Liver (tissue), 9 donors: ENCODE data around the gene FAM72B. TPM values are rescaled to one million over a fixed set of nuclear protein-coding genes. Genes with fewer than 3 reads are reported as not detected.
"Not testable (repeated sequence)": the region's sequence is repeated elsewhere in the genome, so short reads cannot be mapped to it uniquely, and the experiment has no call there.

Experiments used
- DNase-seq: peaks from one replicate; pipeline ENCODE4 v3.0.0-alpha.2; 2017; ENCODE audit warnings: low spot score
- H3K27ac ChIP-seq, 2 donors: one replicate each; pipeline ENCODE4 v1.7.0; 2013; ENCODE audit warnings: inconsistent platforms in 2 of 2, low read length in 2 of 2, control low read depth in 1 of 2, low read depth in 1 of 2, mild to moderate bottlenecking in 1 of 2
- H3K27me3 ChIP-seq, 4 donors: one replicate each; pipeline versions ENCODE4 v1.6.1 to v1.7.0; 2013; ENCODE audit warnings: low read length in 3 of 4, inconsistent platforms in 1 of 4, mild to moderate bottlenecking in 1 of 4, moderate library complexity in 1 of 4; ENCODE audit not compliant: control insufficient read depth in 4 of 4, insufficient read depth in 4 of 4
- H3K36me3 ChIP-seq, 4 donors: one replicate each; pipeline versions ENCODE4 v1.6.1 to v1.7.0; 2013; ENCODE audit warnings: low read length in 3 of 4, mild to moderate bottlenecking in 3 of 4, low read depth in 1 of 4, moderate library complexity in 1 of 4; ENCODE audit not compliant: control insufficient read depth in 4 of 4, insufficient read depth in 3 of 4
- H3K4me1 ChIP-seq, 4 donors: one replicate each; pipeline versions ENCODE4 v1.6.1 to v1.7.0; 2013; ENCODE audit warnings: low read length in 3 of 4, mild to moderate bottlenecking in 3 of 4, moderate library complexity in 1 of 4; ENCODE audit not compliant: control insufficient read depth in 4 of 4, insufficient read depth in 4 of 4
- H3K4me3 ChIP-seq, 3 donors: one replicate each; pipeline versions ENCODE4 v1.6.1 to v1.7.0; 2013; ENCODE audit warnings: low read length in 3 of 3, control low read depth in 1 of 3, low read depth in 1 of 3, mild to moderate bottlenecking in 1 of 3
- H3K9ac ChIP-seq, 2 donors: one replicate each; pipeline ENCODE4 v1.7.0; 2013; ENCODE audit warnings: low read length in 2 of 2, mild to moderate bottlenecking in 2 of 2, moderate library complexity in 2 of 2, control low read depth in 1 of 2, low read depth in 1 of 2
- H3K9me3 ChIP-seq, 4 donors: one replicate each; pipeline versions ENCODE4 v1.6.1 to v1.7.0; 2013; ENCODE audit warnings: low read length in 3 of 4; ENCODE audit not compliant: control insufficient read depth in 4 of 4
- EGR1 ChIP-seq, 2 donors: IDR thresholded peaks; 2 replicates each; pipeline ENCODE4 v1.6.1; 2016 to 2018; ENCODE audit warnings: antibody characterized with exemption in 2 of 2, low read depth in 2 of 2
- GABPA ChIP-seq, 2 donors: IDR thresholded peaks in 1 of 2; conservative IDR thresholded peaks in 1 of 2; 2 replicates each; pipeline ENCODE4 v1.6.1; 2016; ENCODE audit warnings: antibody characterized with exemption in 2 of 2, mild to moderate bottlenecking in 1 of 2, moderate library complexity in 1 of 2
- HNF4A ChIP-seq, 2 donors: conservative IDR thresholded peaks; 2 replicates each; pipeline ENCODE4 v1.6.1; 2016; ENCODE audit warnings: antibody characterized with exemption in 2 of 2, mild to moderate bottlenecking in 2 of 2
- RXRA ChIP-seq, 2 donors: IDR thresholded peaks; 2 replicates each; pipeline ENCODE4 v1.6.1; 2017 to 2018; ENCODE audit warnings: antibody characterized with exemption in 2 of 2, mild to moderate bottlenecking in 1 of 2
- SP1 ChIP-seq: IDR thresholded peaks from 2 replicates; pipeline ENCODE4 v1.6.1; 2018; ENCODE audit warnings: antibody characterized with exemption, mild to moderate bottlenecking
- WGBS: extraction: QIAGEN DNeasy Blood & Tissue Kit; methylation state at CpG from one replicate; pipeline ENCODE4 v1.1.7; 2013; 5-methylcytosine and 5-hydroxymethylcytosine counted together
- polyA plus RNA-seq, 2 donors: library from polyadenylated mRNA; stranded (reverse) in 1 of 2; unstranded in 1 of 2; fragments of 200-250 nt in 1 of 2; fragments of >200 nt in 1 of 2; fragmentation: Nextera tagmentation in 1 of 2; extraction: Ambion mirVana in 1 of 2; gene quantifications; one replicate each; pipeline versions ENCODE4 v1.2.1 to v1.2.3, GENCODE V29; 2013 to 2015
- total RNA-seq, 2 donors: library from RNA; depleted of rRNA; stranded (reverse); fragments of >200 nt; gene quantifications; one replicate each; pipeline ENCODE4 v1.2.3, GENCODE V29; 2014
- donor health status: healthy.
- donor health status: healthy.
- donor health status: healthy.
- donor health status: healthy.
- donor health status: healthy.

FAM72B gene
- 10 to 100 TPM in 1 of 2 donors, under 1 TPM in 1; 0.42 to 10.0 TPM for total RNA-seq
- polyA plus RNA-seq: under 1 TPM; 0.37 to 0.56 TPM

DNA sequence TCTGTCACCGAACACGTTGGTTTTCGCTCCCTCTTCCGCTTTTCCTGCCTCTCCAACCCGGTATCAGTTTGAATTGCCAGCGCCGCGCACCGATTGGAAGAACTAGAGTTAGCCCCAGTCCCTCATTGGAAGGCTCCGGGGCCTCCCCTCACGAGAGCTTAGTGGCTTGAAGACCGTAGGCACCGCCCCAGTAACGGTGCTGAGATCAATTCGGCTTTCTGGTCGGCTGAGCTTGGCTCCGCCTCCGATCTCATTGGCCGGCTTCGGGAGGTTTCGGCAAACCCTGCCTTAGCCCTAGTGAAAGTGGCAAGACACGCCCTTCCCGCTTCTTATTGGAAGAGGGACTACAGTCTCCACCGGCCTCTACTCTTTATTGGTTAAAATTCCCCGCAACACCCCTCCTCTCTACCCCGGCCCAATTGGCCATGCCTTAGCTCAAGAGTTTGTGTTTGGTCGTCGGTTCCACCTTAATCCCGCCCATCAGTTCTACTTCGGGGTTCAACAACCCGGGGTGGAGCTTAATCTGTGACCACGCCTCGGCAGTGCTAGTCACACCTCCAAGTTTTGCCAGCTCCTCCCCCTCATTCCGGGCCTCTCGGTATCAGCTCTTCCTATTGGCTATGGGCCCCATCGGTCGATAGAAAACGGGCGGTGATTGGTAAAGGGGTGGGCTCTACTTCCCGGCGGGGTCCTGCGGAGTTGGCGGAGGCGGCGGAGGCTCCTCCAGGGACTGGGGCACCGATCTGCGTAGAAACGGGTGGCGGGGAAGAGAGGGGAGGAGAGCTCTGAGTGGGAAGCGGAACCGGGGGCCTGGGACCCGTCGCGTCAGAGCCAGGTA, at the start of gene FAM72B, which contains the start of gene SRGAP2C:
Gene FAM72B (minus strand): TSS at position 51 of the 838 bp plus-strand sequence. CDS start 851 bp downstream, outside the sequence.
Gene SRGAP2C (plus strand): TSS at position 686 of the 838 bp plus-strand sequence. CDS start 2,472 bp downstream, outside the sequence.
- H3K4me1 ChIP-seq, H3K36me3 ChIP-seq, H3K9ac ChIP-seq, H3K27me3 ChIP-seq, H3K9me3 ChIP-seq: not testable (repeated sequence)
- peak; percentile 87 for DNase-seq
- under 1% methylated on average over 39 of the region's 54 CpGs for WGBS
- Histone ChIP-seq H3K4me3 (peak within 1 kb of the TSS in 2 of 3 donors; percentile 29 to 30), H3K27ac (peak within 1 kb of the TSS in 1 of 2 donors; percentile 54)
- TF ChIP-seq SP1 (peak; percentile 79), RXRA (IDR thresholded peaks at IDR 0.05) (peak; percentile 53 to 67), GABPA (IDR thresholded peaks at IDR 0.05 in 1 of 2, conservative IDR thresholded peaks at IDR 0.05 in 1 of 2) (peak in 1 of 2 donors; percentile 35), EGR1 (IDR thresholded peaks at IDR 0.05; ENCODE audit: low read depth in 2 of 2) (peak; percentile 18 to 32), HNF4A (conservative IDR thresholded peaks at IDR 0.05) (peak in 1 of 2 donors; percentile 19)

DNA sequence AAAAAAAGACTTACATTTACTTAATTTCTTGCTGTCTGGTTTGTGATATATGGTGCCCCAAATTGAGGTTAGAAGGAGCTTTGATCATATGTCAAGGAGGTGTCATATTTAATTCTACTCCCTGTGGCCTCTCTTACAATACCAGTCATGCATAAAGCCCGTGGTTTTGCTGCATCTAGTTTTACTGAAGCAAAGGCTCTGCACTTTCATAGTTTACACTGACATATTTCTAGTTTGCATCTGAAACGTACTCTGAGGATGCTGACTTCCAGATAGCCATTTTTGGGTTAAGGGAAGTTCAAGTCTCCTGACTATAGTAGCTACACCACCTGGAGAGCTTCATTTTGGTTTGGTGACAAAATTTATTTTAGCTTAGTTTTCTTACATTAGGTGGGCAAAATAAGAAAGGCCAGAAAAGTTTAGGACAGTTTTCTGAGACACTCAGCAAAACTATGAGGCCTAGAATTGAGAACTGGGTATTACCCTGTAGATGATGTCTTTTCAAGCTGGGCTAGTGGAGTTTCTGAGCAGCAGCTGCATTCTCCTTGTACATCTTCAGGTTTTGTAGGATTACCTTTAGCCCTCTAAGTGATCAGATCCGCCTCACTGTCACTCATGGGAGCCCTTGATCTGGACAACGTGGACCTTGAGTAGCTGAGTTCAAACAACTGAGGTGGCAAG, 48.4 kb upstream of the FAM72B start:
- not testable (repeated sequence) for H3K4me1 ChIP-seq, H3K27ac ChIP-seq, H3K36me3 ChIP-seq, DNase-seq, H3K27me3 ChIP-seq, H3K9me3 ChIP-seq, H3K4me3 ChIP-seq, H3K9ac ChIP-seq
- 65% methylated on average over 1 of the region's 4 CpGs for WGBS

GRCh38 chr1:121230636-121231035, 46.5 kb upstream of the FAM72B start:
- H3K4me1 ChIP-seq, H3K36me3 ChIP-seq, DNase-seq, H3K9me3 ChIP-seq, H3K4me3 ChIP-seq, H3K9ac ChIP-seq, H3K27ac ChIP-seq, H3K27me3 ChIP-seq: not testable (repeated sequence)
- WGBS: 82% methylated on average over 1 of the region's 4 CpGs

DNA sequence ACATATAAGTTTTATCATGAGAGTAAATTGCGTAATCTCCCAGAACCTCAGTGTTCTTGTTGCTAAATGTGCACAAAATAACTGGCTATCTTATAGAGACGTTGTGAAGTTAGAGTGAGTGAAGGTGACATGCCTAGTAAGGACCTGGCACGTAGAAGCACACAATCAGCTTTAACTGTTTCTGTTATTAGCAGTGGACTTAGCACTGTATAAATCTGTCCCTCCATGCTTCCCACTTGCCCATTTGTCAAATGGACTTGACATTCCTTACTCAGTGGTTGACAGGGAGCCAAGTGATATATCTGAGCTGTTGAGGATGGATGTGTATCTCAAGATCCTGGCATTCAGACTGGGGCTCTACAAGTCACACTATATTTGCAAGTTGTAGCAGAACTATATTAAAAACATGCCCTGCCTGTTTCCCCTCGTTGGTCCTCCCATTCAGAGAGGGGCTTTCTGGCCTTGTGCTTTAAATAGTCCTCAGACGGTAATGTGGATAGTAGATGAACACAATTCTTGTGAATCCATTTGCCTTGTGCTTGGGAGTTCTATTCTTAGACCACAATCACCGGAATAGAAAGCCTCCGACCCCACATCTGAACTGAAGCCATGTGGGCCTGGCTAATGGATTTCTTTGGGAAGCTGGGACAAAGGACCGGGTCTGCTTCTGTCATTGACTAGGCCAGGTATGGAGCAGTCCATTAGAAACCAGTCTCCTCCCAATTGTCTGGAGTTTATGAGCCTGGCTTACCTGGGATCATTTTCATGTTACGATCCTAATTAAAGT, 43.6 kb upstream of the FAM72B start:
- not testable (repeated sequence) for H3K4me1 ChIP-seq, DNase-seq, H3K4me3 ChIP-seq, H3K36me3 ChIP-seq, H3K9ac ChIP-seq, H3K27me3 ChIP-seq, H3K27ac ChIP-seq, H3K9me3 ChIP-seq
- WGBS: 68% methylated on average over 4 of the region's 9 CpGs

- not testable (repeated sequence) for H3K27me3 ChIP-seq, DNase-seq, H3K36me3 ChIP-seq, H3K4me1 ChIP-seq, H3K4me3 ChIP-seq, H3K9me3 ChIP-seq, H3K27ac ChIP-seq, H3K9ac ChIP-seq
- WGBS: 93% methylated on average over 1 of the region's 2 CpGs
Observed at GRCh38 chr1:121226925-121227324, 42.8 kb upstream of the FAM72B start.

- not testable (repeated sequence) for DNase-seq, H3K27me3 ChIP-seq, H3K36me3 ChIP-seq, H3K27ac ChIP-seq, H3K4me1 ChIP-seq, H3K9me3 ChIP-seq, H3K9ac ChIP-seq, H3K4me3 ChIP-seq
- 100% methylated on average over 2 of the region's 4 CpGs for WGBS
Observed at GRCh38 chr1:121226295-121226904, 42.3 kb upstream of the FAM72B start.

GRCh38 chr1:121224714-121225113, 40.6 kb upstream of the FAM72B start:
- H3K9ac ChIP-seq, H3K36me3 ChIP-seq, H3K27me3 ChIP-seq, H3K4me3 ChIP-seq, H3K9me3 ChIP-seq, H3K27ac ChIP-seq, H3K4me1 ChIP-seq, DNase-seq: not testable (repeated sequence)
- WGBS: 61% methylated on average over 3 of the region's 4 CpGs
